Breast epithelium (tissue), 3 donors: ENCODE results near the gene AGTPBP1.

Experiments
- POLR2A ChIP-seq: fragments of 450-650 bp; IDR thresholded peaks from one replicate; pipeline ENCODE4 v1.6.1; 2016; ENCODE audit warnings: antibody characterized with exemption, mild to moderate bottlenecking, moderate library complexity
- POLR2AphosphoS5 ChIP-seq, 3 donors: sonication (generic); formaldehyde crosslinking; IDR thresholded peaks; one replicate each; pipeline ENCODE4 v1.6.1; 2017; ENCODE audit warnings: antibody characterized with exemption in 3 of 3

GRCh38 chr9:85594316-85594715 is 147.4 kb downstream of the AGTPBP1 start:
- no peak for TF ChIP-seq POLR2A
- no peak for TF ChIP-seq POLR2AphosphoS5 (IDR thresholded peaks at IDR 0.05)
